Hematopoietic multipotent progenitor cell treated with erythropoietin and hydrocortisone succinate and interleukin-3 and kit ligand, for 8 days (in vitro differentiated cells): ENCODE results near the gene HDAC4.

Experiments used
- DNase-seq: peaks from one replicate; pipeline ENCODE4 v3.0.0-alpha.2; 2015

HDAC4 gene

DNA sequence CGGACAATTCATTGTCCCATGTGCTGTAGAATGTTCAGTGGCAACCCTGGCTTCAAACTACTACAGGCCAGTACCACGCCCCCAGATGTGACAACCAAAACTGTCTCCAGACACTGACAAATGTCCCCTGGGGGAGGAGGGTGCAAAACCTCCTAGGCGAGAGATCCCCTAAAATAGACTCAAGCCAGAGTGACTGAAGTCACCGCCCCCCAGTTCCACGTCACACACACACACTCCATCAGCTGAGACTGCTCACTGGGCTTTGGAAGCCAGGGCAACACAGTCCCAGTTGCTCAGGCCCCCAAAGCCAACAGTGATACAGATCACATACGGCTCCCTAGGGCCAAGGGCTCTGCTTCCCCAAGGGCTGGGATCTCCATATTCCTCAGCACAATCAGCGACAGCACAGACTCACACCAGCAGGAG is 19.1 kb downstream of the HDAC4 start:
- no peak for DNase-seq

GRCh38 chr2:239380831-239381708 is 19.8 kb downstream of the HDAC4 start:
- no peak for DNase-seq

GRCh38 chr2:239379641-239380170 is 21.1 kb downstream of the HDAC4 start:
- no peak for DNase-seq

GRCh38 chr2:239378918-239379640 is 21.7 kb downstream of the HDAC4 start:
- DNase-seq: no peak

DNA sequence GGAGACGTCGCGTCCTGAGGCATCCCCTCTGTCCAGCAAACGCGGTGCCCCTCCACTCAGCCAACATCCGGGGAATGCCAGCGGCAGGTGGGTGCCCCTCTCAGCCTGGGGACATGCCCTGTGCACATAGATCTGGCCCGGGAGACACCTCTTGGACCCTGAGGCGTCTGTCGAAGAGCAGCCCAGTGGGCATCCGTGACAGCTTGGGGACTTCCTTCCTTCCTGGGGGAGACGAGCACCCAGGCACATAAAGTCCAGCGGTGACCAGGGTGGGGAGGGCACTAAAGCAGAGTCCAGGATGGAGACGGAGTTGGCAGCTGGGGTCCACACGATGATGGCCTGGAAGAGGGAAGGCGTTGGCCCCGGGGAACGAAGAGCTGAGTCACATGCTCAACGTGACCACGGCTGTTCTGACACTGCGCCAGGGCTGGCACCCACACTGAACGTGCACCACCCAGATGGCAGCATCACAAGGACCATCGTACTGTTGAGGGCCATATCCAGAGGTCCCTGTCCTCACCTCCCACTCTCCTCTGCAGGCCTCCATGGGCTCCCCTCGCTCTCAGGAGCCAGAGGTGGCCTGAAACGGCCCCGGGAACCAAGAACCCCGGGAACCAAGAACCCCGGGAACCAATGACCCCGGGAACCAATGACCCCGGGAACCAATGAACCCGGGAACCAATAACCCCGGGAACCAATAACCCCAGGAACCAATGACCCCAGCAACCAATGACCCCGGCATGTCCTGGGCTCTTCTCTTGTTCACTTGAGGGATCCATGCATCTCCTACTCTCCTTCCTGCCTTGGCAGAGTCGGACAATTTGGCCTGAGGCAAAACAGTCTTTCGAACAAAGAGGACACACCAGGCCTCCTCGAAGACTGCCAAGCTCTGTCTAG is 22.6 kb downstream of the HDAC4 start:
- DNase-seq: no peak

GRCh38 chr2:239377591-239377990 is 23.2 kb downstream of the HDAC4 start:
- DNase-seq: no peak

- no peak for DNase-seq
Observed at GRCh38 chr2:239376942-239377531, 23.8 kb downstream of the HDAC4 start.

GRCh38 chr2:239376351-239376750 is 24.5 kb downstream of the HDAC4 start:
- DNase-seq: no peak

DNA sequence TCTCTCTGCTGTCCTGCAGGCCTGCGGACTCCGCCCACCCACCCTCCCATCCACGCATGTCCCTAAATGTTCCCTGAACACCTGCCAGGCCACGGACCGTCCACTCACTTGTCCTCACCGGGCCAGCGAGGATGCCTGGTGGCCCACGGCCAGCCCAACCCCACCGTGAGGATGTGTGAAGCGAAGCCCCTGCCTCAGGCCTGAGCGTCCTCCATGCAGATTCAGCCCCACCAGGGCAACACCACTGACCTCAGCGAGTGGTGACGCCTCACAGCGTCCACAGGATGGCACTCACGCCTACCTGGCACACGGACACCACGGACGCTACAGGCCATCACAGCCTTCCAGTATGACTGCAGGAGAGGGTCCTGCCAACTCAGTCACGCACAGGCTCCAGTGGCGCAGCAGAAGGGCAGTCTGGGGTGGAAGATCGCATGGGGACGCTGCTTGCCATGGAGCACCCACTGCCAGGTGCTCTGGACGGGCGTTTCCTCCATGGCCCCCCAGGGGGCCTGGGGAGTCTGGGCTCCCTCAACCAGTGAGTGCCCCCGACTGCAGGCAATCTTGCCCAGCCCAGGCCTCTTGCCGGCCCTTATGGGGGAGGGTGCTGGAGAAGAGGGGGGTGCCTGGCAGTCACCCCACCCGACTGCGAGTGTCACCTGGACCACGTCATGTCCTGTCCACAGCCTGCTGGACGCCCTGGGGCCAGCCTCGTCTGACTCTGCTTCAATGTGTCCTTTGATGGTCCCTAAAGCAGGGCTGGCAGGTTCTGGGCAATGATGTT is 25.4 kb downstream of the HDAC4 start:
- DNase-seq: no peak

DNA sequence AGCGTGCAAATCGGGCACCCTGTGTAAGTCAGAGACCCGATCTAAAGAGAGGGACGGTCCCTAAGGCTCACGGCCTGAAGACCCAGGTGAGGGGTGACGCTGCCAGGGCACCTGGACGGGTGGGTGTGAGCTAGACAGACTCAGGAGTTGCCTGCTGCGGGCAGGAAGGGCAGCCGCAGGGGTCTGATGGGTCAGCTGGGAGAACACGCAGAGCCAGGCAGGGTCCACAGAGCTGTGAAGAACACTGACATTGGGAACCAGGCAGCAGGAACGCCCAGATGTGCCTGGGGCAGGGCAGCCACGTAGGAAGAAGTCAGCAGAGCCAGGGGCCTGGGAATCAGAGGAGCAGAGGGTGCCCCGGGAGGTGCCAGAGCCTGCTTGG is 25.9 kb downstream of the HDAC4 start:
- DNase-seq: no peak

DNA sequence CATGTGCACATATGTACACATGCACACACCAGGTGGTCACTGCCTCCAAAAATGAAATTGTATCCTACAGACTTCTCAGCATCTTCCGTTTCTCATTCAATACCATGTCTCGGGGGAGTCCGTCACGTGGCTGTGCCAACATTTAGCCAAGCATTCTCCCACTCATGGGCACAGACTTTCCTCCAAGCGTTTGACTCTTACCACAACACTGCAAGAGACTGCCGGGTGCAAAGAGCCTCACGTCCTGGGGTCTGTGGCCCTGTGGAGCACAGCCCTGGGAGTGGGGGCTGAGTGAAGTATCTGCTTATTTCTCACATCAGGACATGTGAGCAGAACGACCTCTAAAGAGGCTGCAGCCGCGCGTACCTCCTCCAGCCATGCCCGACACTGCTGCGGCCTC is 28.0 kb downstream of the HDAC4 start:
- DNase-seq: no peak

DNA sequence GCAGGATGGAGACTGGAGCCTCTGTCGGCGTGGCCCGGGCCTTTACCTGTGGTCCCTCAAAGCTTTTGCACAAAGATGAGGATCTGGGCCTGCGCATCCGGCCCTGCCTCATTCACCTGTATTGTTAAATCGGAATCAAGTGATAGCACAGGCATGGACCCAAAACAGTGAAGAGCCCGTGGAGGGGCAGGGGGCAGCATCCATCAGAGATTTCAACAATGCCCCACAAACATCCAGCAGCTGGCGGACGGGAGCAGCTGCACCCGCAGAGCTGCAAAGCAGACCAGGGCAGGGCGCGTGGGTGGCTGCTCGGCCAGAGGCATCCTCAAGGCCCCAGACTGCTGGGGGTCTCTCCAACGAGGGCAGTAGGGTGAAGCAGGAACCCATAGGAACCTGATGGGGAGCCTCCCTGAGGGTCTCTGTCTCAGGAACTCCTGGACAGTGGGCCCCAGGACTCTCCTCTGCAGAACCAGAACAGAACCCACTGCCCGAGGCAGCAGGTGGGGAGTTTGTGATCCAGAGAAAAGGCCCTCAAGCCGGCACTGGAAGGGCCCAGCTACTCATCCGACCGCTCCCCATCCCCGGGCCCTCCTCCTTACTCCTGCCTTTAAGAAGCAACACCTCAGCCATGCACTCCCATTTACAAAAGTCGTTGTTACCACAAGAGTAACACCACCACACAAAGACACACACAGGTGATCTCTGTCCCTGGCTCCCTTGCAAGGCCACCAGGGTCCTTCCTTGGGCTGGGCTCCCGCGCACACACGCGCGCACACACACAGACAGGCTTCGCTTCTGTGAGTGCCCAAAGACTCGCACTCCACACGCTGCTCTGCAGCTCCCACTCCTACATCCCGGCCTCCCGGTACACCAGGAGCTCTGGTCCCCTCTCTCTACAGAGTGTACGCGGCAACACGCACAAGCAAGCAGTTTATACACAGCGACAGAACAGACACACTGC is 28.8 kb downstream of the HDAC4 start:
- DNase-seq: no peak

DNA sequence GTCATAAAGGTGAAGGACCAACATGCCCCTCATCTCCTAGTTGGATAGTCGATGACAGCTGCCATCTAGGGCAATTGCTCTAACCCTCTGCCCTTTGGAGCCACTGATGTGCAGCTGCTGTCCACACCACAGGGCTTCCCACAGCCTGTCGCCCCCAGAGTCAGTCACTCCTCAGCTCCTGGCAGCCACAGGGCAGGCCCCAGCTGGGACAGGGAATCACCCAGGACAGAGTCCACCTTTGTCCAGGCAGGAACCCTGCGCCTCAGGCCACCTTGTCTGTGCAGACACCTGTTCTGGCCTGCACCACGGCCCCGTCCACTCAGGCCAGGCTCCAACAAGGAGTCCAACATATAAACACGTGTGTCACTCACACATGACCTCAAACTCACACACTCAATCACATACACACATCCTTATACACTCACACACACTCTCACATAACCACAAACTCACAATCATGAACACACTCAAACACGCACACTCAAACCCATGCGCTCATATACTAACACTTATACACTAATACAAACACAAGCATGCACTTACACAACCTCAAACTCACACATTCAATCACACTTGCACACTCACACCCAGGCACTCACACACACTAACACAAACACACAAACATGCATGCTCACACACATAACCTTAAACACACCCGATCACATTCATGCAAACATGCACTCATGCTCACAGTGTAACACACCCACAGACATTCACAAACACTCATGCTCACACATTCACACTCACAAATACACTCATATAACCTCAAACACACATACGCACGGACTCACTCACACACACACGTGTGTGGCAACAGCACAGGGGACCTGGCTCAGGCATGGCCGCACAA is 29.7 kb downstream of the HDAC4 start:
- DNase-seq: no peak

DNA sequence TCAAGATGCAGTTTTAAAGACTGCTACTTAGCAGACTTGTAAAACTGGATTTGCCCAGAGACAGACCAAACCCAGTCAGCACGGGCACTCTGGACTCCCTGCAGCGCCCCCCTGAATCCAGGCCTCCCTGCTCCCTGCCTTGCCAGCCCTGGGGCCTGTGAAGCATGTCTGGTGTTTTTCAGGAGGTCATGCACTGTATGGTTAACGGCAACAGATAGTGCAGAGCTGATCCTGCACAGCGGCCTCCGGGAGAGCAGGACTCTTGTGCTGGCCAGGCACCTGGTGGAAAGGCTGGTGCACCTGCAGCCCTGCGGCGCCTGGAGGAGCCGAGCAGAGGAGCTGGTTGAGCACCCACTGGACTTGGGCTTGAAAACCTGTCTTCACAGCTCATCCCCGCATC is 30.4 kb downstream of the HDAC4 start:
- DNase-seq: no peak

GRCh38 chr2:239369631-239370161 is 31.1 kb downstream of the HDAC4 start:
- DNase-seq: no peak

- DNase-seq: no peak
Observed at GRCh38 chr2:239368906-239369552, 31.8 kb downstream of the HDAC4 start.

DNA sequence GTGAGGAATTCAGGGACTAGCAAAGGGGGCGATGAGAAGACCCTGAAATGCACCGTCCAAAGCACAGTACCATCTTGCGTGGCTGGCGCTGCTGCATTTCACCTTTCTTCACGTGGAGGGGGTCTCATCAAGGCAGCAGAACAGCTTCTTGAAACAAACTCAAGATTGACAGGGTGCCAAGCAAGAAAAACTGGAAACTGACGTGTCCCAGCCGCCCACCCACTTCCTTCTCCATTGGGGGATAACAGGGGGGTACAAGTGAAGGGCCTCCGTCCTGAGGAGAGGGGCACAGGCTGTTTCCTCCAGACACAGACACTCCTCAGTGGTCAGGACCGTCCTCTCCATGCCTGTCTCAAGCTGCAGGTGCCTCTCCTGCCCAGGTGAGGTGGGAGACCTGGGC is 32.5 kb downstream of the HDAC4 start:
- no peak for DNase-seq

GRCh38 chr2:239366740-239367139 is 34.1 kb downstream of the HDAC4 start:
- no peak for DNase-seq
